A673 (cell line): ENCODE measurements around the gene SPRED2. TPM values are rescaled to one million over a fixed set of nuclear protein-coding genes. Genes with fewer than 3 reads are reported as not detected.

Experiments
- BruUV-seq: library from RNA; stranded (reverse); fragments of 400-500 nt; replicated peaks from 2 replicates; lab custom pipeline; 2021; lab: Mats Ljungman, UMichigan
- CTCF ChIA-PET: fragments of 300-600 bp; sonication (Branson Sonifier 250); formaldehyde crosslinking; loops from one replicate; lab custom pipeline; 2022; ENCODE audit warnings: antibody characterized with exemption; lab: Charles Lee
- POLR2A ChIA-PET: fragments of 300-600 bp; sonication (Branson Sonifier 250); formaldehyde crosslinking; loops from one replicate; lab custom pipeline; 2022; ENCODE audit warnings: antibody characterized with exemption; ENCODE audit not compliant: low non-redundant PET; lab: Charles Lee
- DNase-seq: peaks from one replicate; pipeline ENCODE4 v3.0.0-alpha.2; 2015; ENCODE audit warnings: low spot score
- H3K27ac ChIP-seq: fragments of 200-600 bp; sonication (generic); 2 replicates; pipeline ENCODE4 v1.5.1; 2016; ENCODE audit warnings: mixed run types, low read depth, mild to moderate bottlenecking, mixed read lengths, antibody characterized with exemption, low read length; ENCODE audit not compliant: poor library complexity, severe bottlenecking
- H3K27me3 ChIP-seq: fragments of 200-600 bp; sonication (generic); replicated peaks from 2 replicates; pipeline ENCODE4 v1.6.1; 2017; ENCODE audit warnings: mixed run types, low read depth, mild to moderate bottlenecking, mixed read lengths, antibody characterized with exemption, low read length; ENCODE audit not compliant: insufficient read depth, poor library complexity
- H3K36me3 ChIP-seq: fragments of 200-600 bp; sonication (generic); 2 replicates; pipeline ENCODE4 v1.6.1; 2016; ENCODE audit warnings: mixed run types, mild to moderate bottlenecking, mixed read lengths, antibody characterized with exemption, low read length; ENCODE audit not compliant: insufficient read depth, poor library complexity, severe bottlenecking
- H3K4me1 ChIP-seq: fragments of 200-600 bp; sonication (generic); 2 replicates; pipeline ENCODE4 v1.6.1; 2017; ENCODE audit warnings: mixed run types, mild to moderate bottlenecking, mixed read lengths, antibody characterized with exemption, low read length; ENCODE audit not compliant: insufficient read depth, poor library complexity, severe bottlenecking
- H3K4me3 ChIP-seq: fragments of 200-600 bp; sonication (generic); 2 replicates; pipeline ENCODE4 v1.5.1; 2016; ENCODE audit warnings: low read depth, mixed run types, mild to moderate bottlenecking, mixed read lengths, low read length; ENCODE audit not compliant: poor library complexity, severe bottlenecking
- H3K9me3 ChIP-seq: fragments of 200-600 bp; sonication (generic); 2 replicates; pipeline ENCODE4 v1.6.1; 2016; ENCODE audit warnings: mixed run types, low read depth, mild to moderate bottlenecking, mixed read lengths, antibody characterized with exemption, low read length; ENCODE audit not compliant: poor library complexity, severe bottlenecking
- EZH2 ChIP-seq: fragments of 200-600 bp; sonication (generic); IDR thresholded peaks from 2 replicates; pipeline ENCODE4 v1.6.1; 2017; ENCODE audit warnings: borderline replicate concordance, low read depth, mild to moderate bottlenecking, mixed read lengths, antibody characterized with exemption, low read length; ENCODE audit not compliant: poor library complexity, severe bottlenecking
- intact Hi-C: fragments of 100-400 bp; cut with micrococcal nuclease; formaldehyde crosslinking; loops from one replicate; pipeline ENCODE4 v1.10.0; 2022; ENCODE audit not compliant: unreplicated experiment
- total RNA-seq: library from RNA; stranded (reverse); gene quantifications from 2 replicates; pipeline ENCODE4 v1.2.3, GENCODE V29; 2021
- TF ChIP-seq, protein P1 (sequence below): fragments of 300-800, 200-600 bp; sonication (generic); conservative IDR thresholded peaks from 2 replicates; pipeline ENCODE4 v1.5.1; 2017; ENCODE audit warnings: low read depth, mild to moderate bottlenecking, antibody characterized with exemption, low read length, moderate library complexity, mixed read lengths

Gene SPRED2
- total RNA-seq, 1 experiment from 2014 or later, result 79.4 TPM

DNA sequence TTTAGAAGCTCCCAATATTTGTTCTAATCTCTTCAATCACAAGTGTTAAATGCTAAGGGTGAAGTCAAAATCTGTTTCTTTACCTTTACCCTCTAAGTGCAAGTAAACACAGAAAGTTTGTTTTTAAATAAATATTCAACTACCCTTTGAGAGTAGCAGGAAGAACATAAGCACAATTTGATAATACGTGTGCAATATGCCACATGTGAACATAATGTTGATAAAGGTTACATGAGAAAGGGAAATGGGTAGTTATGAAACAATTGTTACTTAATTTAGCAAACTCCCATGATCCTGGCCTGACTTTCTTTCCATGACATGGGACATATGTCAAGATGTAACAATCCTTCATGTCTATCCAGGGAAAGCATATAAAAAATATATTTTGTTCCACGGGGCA is 7.1 kb downstream of the SPRED2 start:
- Histone ChIP-seq H3K36me3 (no peaks in the 10 kb centered on the region), H3K27ac (no peak overlapping the region), H3K9me3 (no peaks in the 10 kb centered on the region), H3K4me3 (no peak overlapping the region), H3K4me1 (peaks cover 33% of the 10 kb centered on the region), H3K27me3 (no peaks in the 10 kb centered on the region)
- no peak for TF ChIP-seq EZH2
- TF ChIP-seq, protein P1, sequence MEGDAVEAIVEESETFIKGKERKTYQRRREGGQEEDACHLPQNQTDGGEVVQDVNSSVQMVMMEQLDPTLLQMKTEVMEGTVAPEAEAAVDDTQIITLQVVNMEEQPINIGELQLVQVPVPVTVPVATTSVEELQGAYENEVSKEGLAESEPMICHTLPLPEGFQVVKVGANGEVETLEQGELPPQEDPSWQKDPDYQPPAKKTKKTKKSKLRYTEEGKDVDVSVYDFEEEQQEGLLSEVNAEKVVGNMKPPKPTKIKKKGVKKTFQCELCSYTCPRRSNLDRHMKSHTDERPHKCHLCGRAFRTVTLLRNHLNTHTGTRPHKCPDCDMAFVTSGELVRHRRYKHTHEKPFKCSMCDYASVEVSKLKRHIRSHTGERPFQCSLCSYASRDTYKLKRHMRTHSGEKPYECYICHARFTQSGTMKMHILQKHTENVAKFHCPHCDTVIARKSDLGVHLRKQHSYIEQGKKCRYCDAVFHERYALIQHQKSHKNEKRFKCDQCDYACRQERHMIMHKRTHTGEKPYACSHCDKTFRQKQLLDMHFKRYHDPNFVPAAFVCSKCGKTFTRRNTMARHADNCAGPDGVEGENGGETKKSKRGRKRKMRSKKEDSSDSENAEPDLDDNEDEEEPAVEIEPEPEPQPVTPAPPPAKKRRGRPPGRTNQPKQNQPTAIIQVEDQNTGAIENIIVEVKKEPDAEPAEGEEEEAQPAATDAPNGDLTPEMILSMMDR, result no peak
- POLR2A ChIA-PET, result no interaction called here
- no TSS peak for BruUV-seq
- no peak for DNase-seq
- intact Hi-C loops, result no loop called here
- CTCF ChIA-PET, result no interaction called here

DNA sequence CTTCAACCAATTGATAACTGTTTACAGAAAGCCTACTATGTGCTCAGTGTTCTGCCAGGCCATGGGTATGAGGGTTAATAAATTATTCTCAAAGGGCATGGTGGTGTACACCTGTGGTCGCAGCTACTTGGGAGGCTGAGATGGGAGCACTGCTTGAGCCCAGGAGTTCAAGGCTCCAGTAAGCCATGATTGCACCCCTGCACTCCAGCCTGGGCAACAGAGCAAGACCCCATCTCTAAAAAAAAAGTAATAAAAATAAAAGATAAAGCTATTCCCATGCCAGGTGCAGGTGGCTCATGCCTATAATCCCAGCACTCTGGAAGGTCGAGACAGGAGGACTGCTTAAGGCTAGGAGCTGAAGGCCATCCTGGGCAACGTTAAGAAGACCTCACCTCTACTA is 8.0 kb downstream of the SPRED2 start:
- H3K36me3 ChIP-seq, result no peaks in the 10 kb centered on the region
- peaks cover 29% of the 10 kb centered on the region for H3K4me1 ChIP-seq
- no peak for DNase-seq
- ChIA-PET CTCF (no interaction called here), POLR2A (no interaction called here)
- intact Hi-C loops, result no loop called here
- H3K27me3 ChIP-seq, result no peaks in the 10 kb centered on the region
- H3K27ac ChIP-seq, result no peak overlapping the region
- no peaks in the 10 kb centered on the region for H3K9me3 ChIP-seq
- no peak overlapping the region for H3K4me3 ChIP-seq
- no TSS peak for BruUV-seq
- TF ChIP-seq, protein P1, result no peak
- no peak for TF ChIP-seq EZH2

DNA sequence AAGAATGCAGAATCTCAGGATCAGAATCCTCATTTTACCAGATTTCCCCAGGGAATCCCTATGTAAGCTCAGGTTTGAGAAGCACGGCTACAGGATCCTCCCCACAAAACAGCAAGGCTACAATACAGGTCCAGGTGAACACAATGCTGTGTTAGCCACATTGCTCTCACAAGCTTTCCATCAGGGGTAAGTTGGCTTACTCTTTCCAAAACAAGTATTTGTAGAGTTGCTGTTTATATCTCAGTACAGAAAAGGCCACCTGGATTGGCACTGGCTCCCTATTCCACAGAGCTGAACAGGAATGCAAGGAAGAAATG is 11.0 kb downstream of the SPRED2 start:
- Histone ChIP-seq H3K36me3 (no peaks in the 10 kb centered on the region), H3K4me3 (peak overlapping the region; percentile 1), H3K27me3 (no peaks in the 10 kb centered on the region), H3K4me1 (peaks cover 26% of the 10 kb centered on the region), H3K27ac (peak overlapping the region; percentile 76), H3K9me3 (no peaks in the 10 kb centered on the region)
- no peak for DNase-seq
- intact Hi-C loops, result no loop called here
- ChIA-PET POLR2A (no interaction called here), CTCF (no interaction called here)
- TF ChIP-seq EZH2, result no peak
- TF ChIP-seq, protein P1, result no peak
- no TSS peak for BruUV-seq
